ENCODE data around the gene CALCOCO2. TPM values are rescaled to one million over a fixed set of nuclear protein-coding genes. Genes with fewer than 3 reads are reported as not detected.

The CALCOCO2 gene
- total and polyA plus RNA-seq, 2 of the 13 experiments (the other 11 are each of a cell fraction or from before 2014, with no cell fraction given): 72.9 to 111 TPM

GRCh38 chr17:48871551-48872351 lies 40.9 kb downstream of the CALCOCO2 start (continued):
- TF ChIP-seq ZBTB25 (CRISPR knock-in tag; IDR thresholded peaks at IDR 0.05) (peak; percentile 94), KLF16 (CRISPR knock-in tag; IDR thresholded peaks at IDR 0.05) (peak in 1 of 2 experiments; percentile 96; a peak in 2 of 4 replicates), E2F2 (CRISPR knock-in tag; IDR thresholded peaks at IDR 0.05; ENCODE audit: borderline replicate concordance) (no peak), TAF1 (CRISPR knock-in tag; IDR thresholded peaks at IDR 0.05) (peak; percentile 52), NFYB (CRISPR knock-in tag; IDR thresholded peaks at IDR 0.05) (no peak), THAP11 (CRISPR knock-in tag; IDR thresholded peaks at IDR 0.05) (peak; percentile 91), ZNF274 (CRISPR knock-in tag; IDR thresholded peaks at IDR 0.05) (no peak), POLR2A (IDR thresholded peaks at IDR 0.05; ENCODE audit: insufficient read depth in 1 of 2, low read depth in 2 of 2, low read length in 2 of 2) (peak; percentile 56 to 74), UBTF (CRISPR knock-in tag; IDR thresholded peaks at IDR 0.05) (peak; percentile 80), ZBTB33 (CRISPR knock-in tag; IDR thresholded peaks at IDR 0.05) (peak; percentile 88), ZNF362 (CRISPR knock-in tag; IDR thresholded peaks at IDR 0.05; ENCODE audit: borderline replicate concordance) (peak; percentile 89), HOMEZ (CRISPR knock-in tag; IDR thresholded peaks at IDR 0.05; ENCODE audit: low read depth) (peak; percentile 95), ZNF549 (CRISPR knock-in tag; IDR thresholded peaks at IDR 0.05) (no peak), ESRRA (CRISPR knock-in tag; IDR thresholded peaks at IDR 0.05; ENCODE audit: low read depth) (peak; percentile 97), SALL2 (CRISPR knock-in tag; IDR thresholded peaks at IDR 0.05) (peak; percentile 54; the same call in 1 of the 2 replicates), E2F5 (CRISPR knock-in tag; conservative IDR thresholded peaks at IDR 0.05) (no peak), ZNF33B (CRISPR knock-in tag; IDR thresholded peaks at IDR 0.05) (no peak), RFXANK (CRISPR knock-in tag; IDR thresholded peaks at IDR 0.05) (0 out of 2 replicates have a peak, but pooled peaks have one; percentile 46), MED8 (CRISPR knock-in tag; IDR thresholded peaks at IDR 0.05; ENCODE audit: insufficient replicate concordance) (peak; percentile 60)
